ENCODE results near the gene SORT1.

DNA sequence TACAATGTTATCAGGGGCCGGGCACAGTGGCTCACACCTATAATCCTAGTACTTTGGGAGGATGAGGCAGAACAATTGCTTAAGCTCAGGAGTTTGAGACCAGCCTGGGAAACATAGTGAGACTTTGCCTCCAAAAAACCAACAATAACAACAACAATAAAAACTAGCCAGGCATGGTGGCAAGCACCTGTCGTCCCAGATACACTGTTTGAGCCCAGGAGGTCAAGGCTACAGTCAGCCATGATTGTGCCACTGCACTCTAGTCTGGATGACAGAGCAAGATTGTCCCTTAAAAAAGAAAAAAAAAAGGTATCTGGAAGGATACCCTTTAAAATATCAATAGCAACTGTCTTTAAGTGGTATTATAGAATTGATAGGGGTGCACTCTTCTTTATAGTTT lies 16.1 kb downstream of the SORT1 start:
- TF ChIP-seq REST (IDR thresholded peaks at IDR 0.05; ENCODE audit: borderline replicate concordance) (no peak), RAD21 (conservative IDR thresholded peaks at IDR 0.05) (no peak), TAF1 (IDR thresholded peaks at IDR 0.05; ENCODE audit: low read depth) (no peak), SMC3 (conservative IDR thresholded peaks at IDR 0.05; ENCODE audit: poor library complexity) (no peak), EZH2 (IDR thresholded peaks at IDR 0.05; ENCODE audit: borderline replicate concordance, insufficient read depth, low read length, poor library complexity, severe bottlenecking) (no peak), EP300 (conservative IDR thresholded peaks at IDR 0.05; ENCODE audit: poor library complexity, severe bottlenecking) (no peak), MXI1 (conservative IDR thresholded peaks at IDR 0.05; ENCODE audit: poor library complexity, severe bottlenecking) (no peak), POLR2AphosphoS5 (IDR thresholded peaks at IDR 0.05) (no peak)
- TF ChIP-seq, protein P1, sequence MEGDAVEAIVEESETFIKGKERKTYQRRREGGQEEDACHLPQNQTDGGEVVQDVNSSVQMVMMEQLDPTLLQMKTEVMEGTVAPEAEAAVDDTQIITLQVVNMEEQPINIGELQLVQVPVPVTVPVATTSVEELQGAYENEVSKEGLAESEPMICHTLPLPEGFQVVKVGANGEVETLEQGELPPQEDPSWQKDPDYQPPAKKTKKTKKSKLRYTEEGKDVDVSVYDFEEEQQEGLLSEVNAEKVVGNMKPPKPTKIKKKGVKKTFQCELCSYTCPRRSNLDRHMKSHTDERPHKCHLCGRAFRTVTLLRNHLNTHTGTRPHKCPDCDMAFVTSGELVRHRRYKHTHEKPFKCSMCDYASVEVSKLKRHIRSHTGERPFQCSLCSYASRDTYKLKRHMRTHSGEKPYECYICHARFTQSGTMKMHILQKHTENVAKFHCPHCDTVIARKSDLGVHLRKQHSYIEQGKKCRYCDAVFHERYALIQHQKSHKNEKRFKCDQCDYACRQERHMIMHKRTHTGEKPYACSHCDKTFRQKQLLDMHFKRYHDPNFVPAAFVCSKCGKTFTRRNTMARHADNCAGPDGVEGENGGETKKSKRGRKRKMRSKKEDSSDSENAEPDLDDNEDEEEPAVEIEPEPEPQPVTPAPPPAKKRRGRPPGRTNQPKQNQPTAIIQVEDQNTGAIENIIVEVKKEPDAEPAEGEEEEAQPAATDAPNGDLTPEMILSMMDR (IDR thresholded peaks at IDR 0.05; ENCODE audit: poor library complexity, severe bottlenecking) = no peak
